Duodenal mucosa (tissue), 2 donors: ENCODE results near the gene DLL4.
"Not testable (repeated sequence)": the region's sequence is repeated elsewhere in the genome, so short reads cannot be mapped to it uniquely, and the experiment has no call there.

Experiments
- H3K27ac ChIP-seq: one replicate; pipeline ENCODE4 v1.7.0; 2013; ENCODE audit warnings: low read depth, low read length
- H3K27me3 ChIP-seq, 2 donors: one replicate each; pipeline ENCODE4 v1.7.0; 2013; ENCODE audit warnings: low read length in 2 of 2, control low read depth in 1 of 2; ENCODE audit not compliant: insufficient read depth in 2 of 2, control insufficient read depth in 1 of 2
- H3K36me3 ChIP-seq, 2 donors: one replicate each; pipeline ENCODE4 v1.7.0; 2013; ENCODE audit warnings: low read length in 2 of 2, control low read depth in 1 of 2; ENCODE audit not compliant: insufficient read depth in 2 of 2, control insufficient read depth in 1 of 2
- H3K4me1 ChIP-seq, 2 donors: one replicate each; pipeline ENCODE4 v1.7.0; 2013; ENCODE audit warnings: low read length in 2 of 2, control low read depth in 1 of 2; ENCODE audit not compliant: insufficient read depth in 2 of 2, control insufficient read depth in 1 of 2
- H3K4me3 ChIP-seq, 2 donors: one replicate each; pipeline ENCODE4 v1.7.0; 2013; ENCODE audit warnings: low read length in 2 of 2, low read depth in 1 of 2
- H3K9ac ChIP-seq, 2 donors: one replicate each; pipeline ENCODE4 v1.7.0; 2013; ENCODE audit warnings: low read length in 2 of 2, low read depth in 1 of 2
- H3K9me3 ChIP-seq, 2 donors: one replicate each; pipeline ENCODE4 v1.7.0; 2013; ENCODE audit warnings: low read length in 2 of 2, control low read depth in 1 of 2; ENCODE audit not compliant: control insufficient read depth in 1 of 2

DLL4 gene

DNA sequence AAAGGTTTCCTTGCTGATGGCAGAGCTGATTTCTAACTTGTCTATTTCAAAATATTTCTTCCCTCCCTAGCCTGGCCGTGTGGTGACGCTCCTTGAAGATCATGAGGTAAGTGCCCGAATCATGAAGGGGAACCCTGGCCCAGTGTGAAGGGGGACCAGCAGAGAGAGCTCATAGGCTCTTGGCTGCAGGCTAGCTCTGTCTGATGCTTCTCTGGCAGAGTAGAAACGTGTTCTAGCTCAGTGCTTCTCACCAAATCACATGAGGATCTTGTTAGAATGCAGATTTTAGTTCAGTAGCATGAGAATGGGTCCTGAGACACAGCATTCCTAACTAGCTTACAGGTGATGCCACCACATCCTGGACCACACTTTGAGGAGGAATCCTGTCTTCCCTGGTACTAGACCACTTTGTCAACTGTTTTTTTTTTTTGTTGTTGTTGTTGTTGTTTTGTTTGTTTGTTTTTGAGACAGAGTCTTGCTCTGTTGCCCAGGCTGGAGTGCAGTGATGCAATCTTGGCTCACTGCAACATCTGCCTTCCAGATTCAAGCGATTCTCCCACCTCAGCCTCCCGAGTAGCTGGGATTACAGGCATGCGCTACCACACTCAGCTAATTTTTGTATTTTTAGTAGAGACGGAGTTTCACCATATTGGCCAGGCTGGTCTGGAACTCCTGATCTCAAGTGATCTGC is 25.2 kb downstream of the DLL4 start:
- not testable (repeated sequence) for H3K9me3 ChIP-seq, H3K27ac ChIP-seq, H3K27me3 ChIP-seq, H3K36me3 ChIP-seq
- Histone ChIP-seq H3K9ac (peak overlapping the region; percentile 16 to 71), H3K4me3 (peak overlapping the region; percentile 81 to 89), H3K4me1 (peaks cover 25 to 27% of the 10 kb centered on the region in 2 donors)

DNA sequence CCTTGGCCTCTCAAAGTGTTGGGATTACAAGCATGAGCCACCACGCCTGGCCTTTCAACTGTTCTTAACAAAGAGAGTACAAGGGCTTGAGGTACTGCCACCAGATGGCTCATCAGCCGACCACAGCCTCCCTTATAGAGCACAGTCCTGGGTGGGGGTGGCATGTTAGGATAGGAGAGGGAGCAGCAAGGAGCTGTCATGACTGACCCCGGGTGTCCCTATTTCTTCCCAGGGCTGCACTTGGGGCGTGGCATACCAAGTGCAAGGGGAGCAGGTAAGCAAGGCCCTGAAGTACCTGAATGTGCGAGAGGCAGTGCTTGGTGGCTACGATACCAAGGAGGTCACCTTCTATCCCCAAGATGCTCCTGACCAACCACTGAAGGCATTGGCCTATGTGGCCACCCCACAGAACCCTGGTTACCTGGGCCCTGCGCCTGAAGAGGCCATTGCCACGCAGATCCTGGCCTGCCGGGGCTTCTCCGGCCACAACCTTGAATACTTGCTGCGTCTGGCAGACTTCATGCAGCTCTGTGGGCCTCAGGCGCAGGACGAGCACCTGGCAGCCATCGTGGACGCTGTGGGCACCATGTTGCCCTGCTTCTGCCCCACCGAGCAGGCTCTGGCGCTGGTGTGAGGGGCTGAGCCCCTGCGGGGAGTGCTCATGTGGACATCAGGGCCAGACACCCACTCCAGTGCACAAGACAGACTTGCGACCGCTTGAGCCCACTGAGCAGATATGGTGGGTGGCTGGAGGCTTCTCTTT is 26.2 kb downstream of the DLL4 start:
- no peak overlapping the region for H3K9ac ChIP-seq
- H3K9me3 ChIP-seq = no peaks in the 10 kb centered on the region
- H3K4me3 ChIP-seq = no peak overlapping the region
- no peaks in the 10 kb centered on the region for H3K27me3 ChIP-seq
- H3K36me3 ChIP-seq = no peaks in the 10 kb centered on the region
- H3K27ac ChIP-seq = no peak overlapping the region
- peaks cover 18 to 21% of the 10 kb centered on the region in 2 donors for H3K4me1 ChIP-seq

DNA sequence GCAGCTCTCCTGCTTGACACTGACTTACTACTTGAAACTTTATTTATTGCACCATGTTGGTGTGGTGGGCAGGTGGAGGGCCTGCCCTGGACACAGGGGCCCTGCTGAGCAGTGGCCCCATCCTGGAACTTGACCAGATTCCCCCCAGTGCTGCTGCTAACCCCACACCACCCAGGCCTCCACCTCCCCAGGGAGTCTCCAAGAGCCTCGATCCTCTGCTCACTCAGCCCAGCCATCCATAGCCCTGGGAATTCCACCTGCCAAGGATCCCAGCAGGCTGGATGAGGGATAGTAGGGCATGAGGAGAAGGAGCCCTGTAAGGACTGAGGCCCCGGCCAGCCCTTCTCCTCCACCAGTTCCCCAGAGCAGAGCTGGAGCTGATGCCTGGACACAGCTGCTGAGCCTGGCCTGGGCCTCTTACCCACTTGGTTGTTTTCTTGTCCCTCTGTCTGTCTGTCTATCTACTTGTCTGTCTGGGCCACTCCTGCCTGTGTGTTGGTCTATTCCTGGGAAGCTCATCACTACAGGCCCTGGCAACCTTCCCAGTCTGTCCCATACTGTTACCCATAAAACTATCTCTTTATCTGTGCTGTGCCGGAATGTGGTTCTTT is 26.9 kb downstream of the DLL4 start:
- Histone ChIP-seq H3K27me3 (no peaks in the 10 kb centered on the region), H3K4me3 (no peak overlapping the region), H3K27ac (no peak overlapping the region), H3K9ac (no peak overlapping the region), H3K36me3 (no peaks in the 10 kb centered on the region), H3K9me3 (no peaks in the 10 kb centered on the region), H3K4me1 (peaks cover 24 to 29% of the 10 kb centered on the region in 2 donors)

DNA sequence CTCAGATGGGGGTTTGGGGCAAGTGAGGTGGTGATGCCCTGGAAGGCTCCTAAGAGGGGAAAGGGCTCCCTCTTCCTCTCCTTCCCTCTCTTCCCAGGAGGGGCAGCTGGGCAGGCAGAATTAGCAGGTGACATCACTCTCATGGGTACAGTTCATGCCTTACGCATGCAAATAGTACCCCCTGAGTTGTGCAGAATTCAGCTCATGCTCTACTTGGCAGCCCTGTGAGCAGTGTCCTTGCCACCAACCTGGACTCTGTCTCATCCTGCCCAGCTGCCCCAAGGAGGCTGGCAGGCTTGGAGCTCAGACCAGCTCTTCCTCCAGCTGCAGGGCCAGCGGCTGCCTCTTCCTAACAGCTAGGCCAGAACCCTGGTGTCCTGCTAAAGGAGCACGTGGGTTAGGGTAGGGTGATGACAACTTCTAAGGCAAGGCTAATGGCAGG is 27.4 kb downstream of the DLL4 start:
- no peaks in the 10 kb centered on the region for H3K9me3 ChIP-seq
- no peaks in the 10 kb centered on the region for H3K27me3 ChIP-seq
- peaks cover 24 to 29% of the 10 kb centered on the region in 2 donors for H3K4me1 ChIP-seq
- H3K27ac ChIP-seq = no peak overlapping the region
- H3K36me3 ChIP-seq = no peaks in the 10 kb centered on the region
- no peak overlapping the region for H3K9ac ChIP-seq
- no peak overlapping the region for H3K4me3 ChIP-seq

DNA sequence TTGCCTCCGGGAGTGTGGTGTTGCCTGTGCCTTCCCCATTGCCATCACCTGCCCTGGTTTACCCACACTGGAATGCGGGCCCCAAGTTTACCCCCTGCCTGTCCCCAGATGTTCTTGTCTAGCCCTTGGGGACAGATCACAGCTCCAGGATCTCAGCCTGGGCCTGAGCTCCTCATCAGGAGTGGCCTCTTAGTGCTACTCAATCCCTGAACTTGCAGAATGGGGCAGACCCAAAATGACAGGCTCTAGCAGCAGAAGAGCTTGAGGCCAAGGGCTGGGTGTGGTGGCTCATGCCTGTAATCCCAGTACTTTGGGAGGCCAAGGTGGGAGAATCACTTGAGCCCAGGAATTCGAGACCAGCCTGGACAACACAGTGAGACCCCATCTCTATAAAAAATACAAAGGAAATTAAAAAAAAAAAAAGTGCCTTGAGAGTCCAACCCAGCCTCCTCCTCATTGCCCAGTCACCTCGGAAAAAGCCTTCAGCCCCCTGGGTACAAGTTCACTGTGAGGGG is 28.0 kb downstream of the DLL4 start:
- no peak overlapping the region for H3K4me3 ChIP-seq
- H3K9me3 ChIP-seq = no peaks in the 10 kb centered on the region
- peaks cover 24 to 29% of the 10 kb centered on the region in 2 donors for H3K4me1 ChIP-seq
- H3K27me3 ChIP-seq = no peaks in the 10 kb centered on the region
- no peaks in the 10 kb centered on the region for H3K36me3 ChIP-seq
- no peak overlapping the region for H3K9ac ChIP-seq
- no peak overlapping the region for H3K27ac ChIP-seq

DNA sequence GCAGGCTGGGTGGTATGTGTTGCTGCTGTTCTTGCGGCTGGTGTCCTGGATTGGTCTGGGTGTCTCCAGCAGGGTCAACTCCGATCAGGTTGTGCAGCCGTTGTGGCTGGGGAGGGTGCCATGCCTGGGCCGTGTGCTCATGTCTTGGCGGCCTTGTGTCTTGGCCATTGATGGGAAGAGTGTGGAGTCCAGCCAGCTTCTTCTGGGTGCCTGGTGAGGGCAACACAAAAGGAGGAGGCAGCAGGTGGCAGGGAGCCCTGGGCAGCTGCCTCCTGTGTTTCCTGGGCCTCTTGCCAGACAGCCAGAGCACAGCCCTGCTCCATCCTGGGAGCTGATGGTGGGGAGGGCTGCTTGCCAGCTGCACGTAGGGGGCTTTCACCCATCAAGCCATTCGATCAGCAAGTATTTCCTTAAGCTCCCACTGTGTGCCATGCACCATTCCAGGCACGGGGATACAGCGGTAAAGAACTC is 28.5 kb downstream of the DLL4 start:
- Histone ChIP-seq H3K4me3 (no peak overlapping the region), H3K27me3 (no peaks in the 10 kb centered on the region), H3K27ac (no peak overlapping the region), H3K9ac (no peak overlapping the region), H3K36me3 (no peaks in the 10 kb centered on the region), H3K9me3 (no peaks in the 10 kb centered on the region), H3K4me1 (peaks cover 18 to 24% of the 10 kb centered on the region in 2 donors)

DNA sequence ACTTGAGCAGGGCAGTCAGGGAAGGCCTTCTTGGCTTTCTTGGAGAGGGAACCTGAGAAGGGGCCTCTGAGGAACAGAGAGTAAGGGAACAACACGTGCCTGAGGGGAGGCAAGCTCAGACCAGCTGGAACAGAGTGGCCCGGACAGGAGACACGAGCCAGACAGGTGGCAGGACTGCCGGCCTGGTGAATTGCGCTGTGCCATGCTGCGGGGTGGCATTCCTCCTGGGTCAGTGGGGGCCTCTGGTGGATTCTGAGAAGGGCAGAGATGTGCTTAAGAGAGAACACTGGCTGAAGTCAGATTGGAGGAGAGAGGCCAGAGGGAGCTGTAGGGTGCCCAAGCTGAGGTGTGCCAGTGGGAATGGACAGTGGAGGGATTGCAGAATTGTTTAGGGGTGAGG is 29.0 kb downstream of the DLL4 start:
- Histone ChIP-seq H3K27ac (no peak overlapping the region), H3K9me3 (no peaks in the 10 kb centered on the region), H3K4me3 (no peak overlapping the region), H3K4me1 (peaks cover 16 to 22% of the 10 kb centered on the region in 2 donors), H3K36me3 (no peaks in the 10 kb centered on the region), H3K9ac (no peak overlapping the region), H3K27me3 (no peaks in the 10 kb centered on the region)

DNA sequence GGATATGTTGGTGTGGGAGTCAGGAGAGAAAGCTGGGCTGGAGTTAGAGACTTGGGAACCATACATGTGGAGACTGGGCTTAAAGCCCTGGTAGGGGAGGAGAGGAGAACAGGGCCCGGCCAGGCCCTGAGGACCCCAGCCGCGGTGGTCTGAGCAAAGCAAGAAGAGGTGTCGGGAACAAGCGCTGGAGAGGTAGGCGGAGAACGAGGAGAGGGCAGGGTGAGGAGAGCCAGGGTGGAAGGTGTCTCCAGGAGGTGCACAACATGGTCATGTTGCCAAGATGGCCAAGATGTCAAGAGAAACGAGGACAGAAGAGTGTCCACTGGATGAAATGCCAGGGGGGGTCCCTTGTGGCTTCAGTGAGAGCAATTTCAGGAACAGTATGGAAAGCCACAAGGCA is 29.6 kb downstream of the DLL4 start:
- no peak overlapping the region for H3K27ac ChIP-seq

DNA sequence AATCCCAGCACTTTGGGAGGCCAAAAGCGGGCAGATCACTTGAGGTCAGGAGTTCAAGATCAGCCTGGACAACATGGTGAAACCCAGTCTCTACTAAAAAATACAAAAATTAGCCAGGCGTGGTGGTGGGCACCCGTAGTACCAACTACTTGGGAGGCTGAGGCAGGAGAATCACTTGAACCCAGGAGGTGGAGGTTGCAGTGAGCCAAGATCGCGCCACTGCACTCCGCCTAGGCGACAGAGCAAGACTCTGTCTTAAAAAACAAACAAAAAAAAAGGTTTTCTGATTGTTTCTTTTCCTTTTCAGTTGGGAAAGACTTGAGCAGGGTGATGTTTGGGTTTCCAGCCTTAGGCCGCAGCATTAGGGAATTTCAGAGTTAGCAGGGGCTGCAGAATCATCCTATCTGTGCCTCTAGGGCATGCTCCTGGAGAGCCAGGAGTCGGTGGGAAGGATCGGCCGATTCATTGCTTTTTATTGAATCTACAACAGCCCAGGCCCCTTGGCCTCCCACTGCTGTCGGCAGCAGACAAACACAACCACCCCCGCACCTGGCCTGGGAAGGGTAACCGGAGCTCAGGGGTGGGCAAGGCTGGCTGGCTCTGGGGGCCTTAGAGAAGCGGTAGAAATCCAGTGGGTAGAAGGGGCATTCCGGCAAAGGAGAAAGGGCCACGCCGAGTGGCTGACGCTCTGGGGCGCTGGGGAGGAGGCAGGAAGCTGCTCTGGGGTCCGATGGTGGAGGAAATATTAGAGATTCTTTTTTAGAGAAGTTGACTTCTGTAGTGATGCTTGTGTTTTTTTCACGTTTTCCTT is 30.4 kb downstream of the DLL4 start:
- Histone ChIP-seq H3K9me3 (no peaks in the 10 kb centered on the region), H3K27me3 (no peaks in the 10 kb centered on the region), H3K9ac (no peak overlapping the region), H3K4me1 (peaks cover 9 to 15% of the 10 kb centered on the region in 2 donors), H3K27ac (no peak overlapping the region), H3K4me3 (no peak overlapping the region), H3K36me3 (no peaks in the 10 kb centered on the region)

More for the DNA sequence above, 29.6 kb downstream of the DLL4 start:
- no peak overlapping the region for H3K9ac ChIP-seq
- H3K4me3 ChIP-seq = no peak overlapping the region
- no peaks in the 10 kb centered on the region for H3K9me3 ChIP-seq
- peaks cover 14 to 19% of the 10 kb centered on the region in 2 donors for H3K4me1 ChIP-seq
- no peaks in the 10 kb centered on the region for H3K27me3 ChIP-seq
- H3K36me3 ChIP-seq = no peaks in the 10 kb centered on the region
